K562 (cell line): ENCODE results near the gene PAIP1. TPM values are rescaled to one million over a fixed set of nuclear protein-coding genes. Genes with fewer than 3 reads are reported as not detected.

Experiments
- ATAC-seq: fragments of 200-7000 bp; cut with Tn5 transposase; 3 replicates; pipeline ENCODE4 v1.9.1; 2020; ENCODE audit warnings: moderate library complexity
- BruUV-seq: library from RNA; stranded (reverse); fragments of 400-500 nt; replicated peaks from 2 replicates; lab custom pipeline; 2021; lab: Mats Ljungman, UMichigan
- CTCF ChIA-PET: fragments of 300-600 bp; formaldehyde crosslinking; extraction: SDS; loops from one replicate; lab custom pipeline; 2021; ENCODE audit warnings: low intra/inter-chr PET ratio; lab: Yijun Ruan, JAX
- POLR2A ChIA-PET: fragments of 300-600, 350-650 bp; sonication (Branson Sonifier 250); formaldehyde crosslinking; extraction: SDS; loops from one replicate; lab custom pipeline; 2021; ENCODE audit warnings: antibody characterized with exemption, inconsistent platforms; lab: Yijun Ruan, JAX
- DNase-seq, 4 experiments: peaks; one replicate each; pipeline versions ENCODE4 v3.0.0 to v3.0.0-alpha.2; 2011 to 2018; ENCODE audit warnings: low spot score in 3 of 4, mixed read lengths in 3 of 4; ENCODE audit errors: extremely low read depth in 1 of 4
- FAIRE-seq: peaks from 2 replicates; lab custom pipeline; 2011; peaks lifted over from hg19 to GRCh38; lab: Jason Lieb, UNC
- H2AFZ ChIP-seq: 2 replicates; pipeline ENCODE4 v1.6.0; 2011; ENCODE audit warnings: low read depth, low read length, control low read depth, inconsistent platforms
- H3K27ac ChIP-seq: fragments of 200-600 bp; 3 replicates; pipeline ENCODE4 v1.8.0; 2011; ENCODE audit warnings: low read depth, mild to moderate bottlenecking, control low read depth, inconsistent platforms, low read length, moderate library complexity, mixed read lengths; ENCODE audit errors: extremely low read depth
- H3K27me3 ChIP-seq, 2 experiments: fragments of 300-600 bp in 1 of 2; 2 replicates in 1 of 2; 3 replicates in 1 of 2; pipeline versions ENCODE4 v1.6.0 to v1.8.0; 2011; ENCODE audit warnings: inconsistent platforms in 2 of 2, low read length in 2 of 2, mild to moderate bottlenecking in 1 of 2, mixed read lengths in 1 of 2, moderate library complexity in 1 of 2; ENCODE audit not compliant: control insufficient read depth in 2 of 2, insufficient read depth in 2 of 2
- H3K36me3 ChIP-seq: fragments of 300-600 bp; 3 replicates; pipeline ENCODE4 v1.8.0; 2011; ENCODE audit warnings: mild to moderate bottlenecking, low read length, inconsistent platforms; ENCODE audit not compliant: control insufficient read depth, insufficient read depth
- H3K4me1 ChIP-seq, 2 experiments: fragments of 200-600 bp in 1 of 2; replicated peaks in 1 of 2; 2 replicates in 1 of 2; 3 replicates in 1 of 2; pipeline versions ENCODE4 v1.5.1 to v1.8.0; 2011; ENCODE audit warnings: inconsistent platforms in 2 of 2, low read length in 2 of 2, mild to moderate bottlenecking in 1 of 2, mixed read lengths in 1 of 2, moderate library complexity in 1 of 2; ENCODE audit not compliant: control insufficient read depth in 2 of 2, insufficient read depth in 2 of 2
- H3K4me2 ChIP-seq: 2 replicates; pipeline ENCODE4 v1.6.1; 2011; ENCODE audit warnings: low read length, control low read depth, inconsistent platforms, mixed read lengths; ENCODE audit not compliant: insufficient read depth
- H3K4me3 ChIP-seq: fragments of 200-600 bp; sonication (generic), shearing (Covaris generic); 2 replicates; pipeline ENCODE4 v1.5.1; 2016; ENCODE audit warnings: control low read depth, inconsistent platforms
- H3K79me2 ChIP-seq: fragments of 200-600 bp; 3 replicates; pipeline ENCODE4 v1.8.0; 2011; ENCODE audit warnings: low read length, inconsistent platforms; ENCODE audit not compliant: control insufficient read depth, insufficient read depth
- H3K9ac ChIP-seq, 2 experiments: 2 replicates each; pipeline versions ENCODE4 v1.6.0 to v1.6.1; 2011; ENCODE audit warnings: low read depth in 2 of 2, low read length in 2 of 2, control low read depth in 1 of 2, inconsistent platforms in 1 of 2, mild to moderate bottlenecking in 1 of 2, mixed read lengths in 1 of 2; ENCODE audit not compliant: insufficient read depth in 1 of 2
- H3K9me1 ChIP-seq: one replicate; pipeline ENCODE4 v1.6.0; 2011; ENCODE audit warnings: inconsistent platforms, mild to moderate bottlenecking, low read length, moderate library complexity; ENCODE audit not compliant: control insufficient read depth, insufficient read depth
- H3K9me3 ChIP-seq: replicated peaks from 2 replicates; pipeline ENCODE4 v1.5.1; 2011; ENCODE audit warnings: low read depth, low read length, inconsistent platforms; ENCODE audit not compliant: control insufficient read depth, insufficient read depth
- H4K20me1 ChIP-seq: replicated peaks from 2 replicates; pipeline ENCODE4 v1.6.1; 2011; ENCODE audit warnings: low read length, inconsistent platforms, mixed read lengths; ENCODE audit not compliant: control insufficient read depth, insufficient read depth
- MYNN ChIP-seq, 2 experiments: sonication (generic); formaldehyde crosslinking in 1 of 2; IDR thresholded peaks; 2 replicates each; pipeline versions ENCODE4 v1.5.0 to v1.6.1; 2016 to 2020; ENCODE audit warnings: antibody characterized with exemption in 1 of 2, missing genetic modification reagents in 1 of 2
- POLR2A ChIP-seq: fragments of 450-650 bp; conservative IDR thresholded peaks from 2 replicates; pipeline ENCODE4 v1.6.1; 2016
- POLR2AphosphoS2 ChIP-seq: IDR thresholded peaks from 2 replicates; pipeline ENCODE4 v1.6.1; 2012; ENCODE audit warnings: low read length, improper control_type of control experiment
- RBM14 ChIP-seq: fragments of 200-400 bp; formaldehyde crosslinking; IDR thresholded peaks from 2 replicates; pipeline ENCODE4 v1.6.1; 2018; ENCODE audit warnings: low read depth, mild to moderate bottlenecking, low read length, moderate library complexity, borderline replicate concordance; ENCODE audit not compliant: insufficient read depth
- RHOXF2B ChIP-seq: fragments of 250-450 bp; sonication (Bioruptor Pico); conservative IDR thresholded peaks from 2 replicates; pipeline ENCODE4 v1.5.1; 2021
- ZBTB1 ChIP-seq: sonication (generic); formaldehyde crosslinking; IDR thresholded peaks from 2 replicates; pipeline ENCODE4 v1.8.1; 2023; ENCODE audit warnings: missing genetic modification reagents, low read depth, mild to moderate bottlenecking, borderline replicate concordance
- ZNF232 ChIP-seq: sonication (generic); formaldehyde crosslinking; IDR thresholded peaks from 2 replicates; pipeline ENCODE4 v1.8.0; 2022; ENCODE audit warnings: mild to moderate bottlenecking, missing genetic modification reagents
- ZNF445 ChIP-seq: fragments of 250-450 bp; sonication (Bioruptor Pico); IDR thresholded peaks from 2 replicates; pipeline ENCODE4 v1.4.0; 2020; ENCODE audit warnings: low read depth, mild to moderate bottlenecking, moderate library complexity
- ZNF644 ChIP-seq: fragments of 200-800 bp; sonication (Bioruptor generic); IDR thresholded peaks from 2 replicates; pipeline ENCODE4 v1.6.1; 2016; ENCODE audit warnings: low read depth, missing genetic modification characterization, missing compliant biosample characterization
- WGBS: fragments of 100-300 bp; shearing (Covaris generic); methylation state at CpG from one replicate; pipeline ENCODE4 v1.1.6; 2016; ENCODE audit warnings: low coverage, mixed read lengths; ENCODE audit not compliant: insufficient coverage; ENCODE audit errors: missing lambda C conversion rate; 5-methylcytosine and 5-hydroxymethylcytosine counted together
- in situ Hi-C: fragments of 300-500 bp; cut with MboI; formaldehyde crosslinking; loops from 4 replicates; pipeline ENCODE4 v1.15.0; 2018; ENCODE audit warnings: inconsistent platforms, mixed read lengths
- intact Hi-C: fragments of 100-400 bp; cut with micrococcal nuclease; formaldehyde crosslinking; loops from 2 replicates; pipeline ENCODE4 v1.14.2; 2022
- polyA plus RNA-seq, 8 experiments: library from polyadenylated mRNA; depleted of rRNA in 4 of 8; stranded (reverse) in 5 of 8; unstranded in 3 of 8; fragments of >200 nt; fragmentation: Nextera tagmentation in 2 of 8; fragmentation: Illumina TruSeq in 1 of 8; extraction: Ambion mirVana in 2 of 8; extraction: Trizol in 1 of 8; gene quantifications; 2 replicates each; pipeline versions ENCODE4 v1.2.1 to v1.2.3, GENCODE V29; 2011 to 2014; ENCODE audit warnings: inconsistent platforms in 1 of 8, missing spikeins in 1 of 8
- total RNA-seq, 7 experiments: library from RNA; depleted of rRNA in 6 of 7; stranded (reverse); fragments of >200 nt in 6 of 7; fragmentation: Illumina TruSeq in 2 of 7; extraction: Trizol in 2 of 7; gene quantifications; 2 replicates each; pipeline versions ENCODE4 v1.2.1 to v1.2.3, GENCODE V29; 2011 to 2021; ENCODE audit warnings: low replicate concordance in 1 of 7
- TF ChIP-seq, protein P1 (sequence below), 2 experiments: fragments of 150-350 bp in 1 of 2; IDR thresholded peaks; 2 replicates each; pipeline ENCODE4 v1.6.1; 2012 to 2016; ENCODE audit warnings: low read depth in 2 of 2, low read length in 2 of 2, mild to moderate bottlenecking in 1 of 2, moderate library complexity in 1 of 2

PAIP1 gene
- total and polyA plus RNA-seq, 9 of the 15 experiments (the other 6 are each of a cell fraction or from before 2014, with no cell fraction given), result 51.7 to 181 (median 102) TPM

DNA sequence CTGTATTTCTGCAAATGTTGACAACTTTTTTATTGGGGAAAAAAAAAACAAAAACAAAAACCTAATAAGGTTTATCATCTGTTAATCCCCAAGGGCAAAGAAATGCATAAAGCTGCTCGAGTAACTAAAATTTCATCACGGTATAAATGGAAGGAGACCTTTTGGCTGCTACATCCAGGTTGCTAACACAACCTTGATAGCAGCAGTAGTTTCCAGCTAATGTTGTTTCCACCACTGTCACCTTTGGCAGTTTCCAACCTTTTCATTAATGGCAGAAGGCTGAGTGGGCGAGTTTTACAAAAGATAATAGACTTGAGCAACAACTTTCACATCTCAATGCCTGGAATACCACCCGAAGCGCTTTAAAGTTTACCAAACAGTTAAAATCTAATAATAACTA, 8.5 kb downstream of the PAIP1 start:
- DNase-seq (no peak), FAIRE-seq (no peak)
- H3K27me3 ChIP-seq, result no peaks in the 10 kb centered on the region
- no peak overlapping the region for H3K9ac ChIP-seq
- H3K4me3 ChIP-seq, result no peak overlapping the region
- H3K9me3 ChIP-seq, result no peaks in the 10 kb centered on the region
- H3K9me1 ChIP-seq, result no peaks in the 10 kb centered on the region
- BruUV-seq, result no TSS peak
- in situ Hi-C loops, result no loop called here
- H3K36me3 ChIP-seq, result peaks cover 95% of the 10 kb centered on the region
- H2AFZ ChIP-seq, result no peak overlapping the region
- CTCF ChIA-PET, result no interaction called here
- TF ChIP-seq ZBTB1 (CRISPR knock-in tag), result no peak
- no peak for TF ChIP-seq ZNF644
- TF ChIP-seq POLR2AphosphoS2, result no peak
- no peak for TF ChIP-seq POLR2A
- TF ChIP-seq RBM14, result no peak
- TF ChIP-seq RHOXF2B (CRISPR knock-in tag), result no peak
- no peak for TF ChIP-seq ZNF232 (CRISPR knock-in tag)
- TF ChIP-seq, protein P1, sequence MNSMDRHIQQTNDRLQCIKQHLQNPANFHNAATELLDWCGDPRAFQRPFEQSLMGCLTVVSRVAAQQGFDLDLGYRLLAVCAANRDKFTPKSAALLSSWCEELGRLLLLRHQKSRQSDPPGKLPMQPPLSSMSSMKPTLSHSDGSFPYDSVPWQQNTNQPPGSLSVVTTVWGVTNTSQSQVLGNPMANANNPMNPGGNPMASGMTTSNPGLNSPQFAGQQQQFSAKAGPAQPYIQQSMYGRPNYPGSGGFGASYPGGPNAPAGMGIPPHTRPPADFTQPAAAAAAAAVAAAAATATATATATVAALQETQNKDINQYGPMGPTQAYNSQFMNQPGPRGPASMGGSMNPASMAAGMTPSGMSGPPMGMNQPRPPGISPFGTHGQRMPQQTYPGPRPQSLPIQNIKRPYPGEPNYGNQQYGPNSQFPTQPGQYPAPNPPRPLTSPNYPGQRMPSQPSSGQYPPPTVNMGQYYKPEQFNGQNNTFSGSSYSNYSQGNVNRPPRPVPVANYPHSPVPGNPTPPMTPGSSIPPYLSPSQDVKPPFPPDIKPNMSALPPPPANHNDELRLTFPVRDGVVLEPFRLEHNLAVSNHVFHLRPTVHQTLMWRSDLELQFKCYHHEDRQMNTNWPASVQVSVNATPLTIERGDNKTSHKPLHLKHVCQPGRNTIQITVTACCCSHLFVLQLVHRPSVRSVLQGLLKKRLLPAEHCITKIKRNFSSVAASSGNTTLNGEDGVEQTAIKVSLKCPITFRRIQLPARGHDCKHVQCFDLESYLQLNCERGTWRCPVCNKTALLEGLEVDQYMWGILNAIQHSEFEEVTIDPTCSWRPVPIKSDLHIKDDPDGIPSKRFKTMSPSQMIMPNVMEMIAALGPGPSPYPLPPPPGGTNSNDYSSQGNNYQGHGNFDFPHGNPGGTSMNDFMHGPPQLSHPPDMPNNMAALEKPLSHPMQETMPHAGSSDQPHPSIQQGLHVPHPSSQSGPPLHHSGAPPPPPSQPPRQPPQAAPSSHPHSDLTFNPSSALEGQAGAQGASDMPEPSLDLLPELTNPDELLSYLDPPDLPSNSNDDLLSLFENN (IDR thresholded peaks at IDR 0.05; ENCODE audit: low read depth in 2 of 2, low read length in 2 of 2), result no peak
- TF ChIP-seq ZNF445 (CRISPR knock-in tag), result no peak
- TF ChIP-seq MYNN (IDR thresholded peaks at IDR 0.05), result no peak
- no peak for TF ChIP-seq MYNN (CRISPR knock-in tag; IDR thresholded peaks at IDR 0.05)
- TF ChIP-seq, all 486 proteins: peak for 0
- ATAC-seq, result no peak
- POLR2A ChIA-PET, result interaction anchor here (0.7 to 1.6 kb wide), 3 partner anchors 11 to 52 kb away, joined by 3 to 4 read pairs (median 3); no protein-coding TSS in a partner anchor
- H3K4me1 ChIP-seq, result no peaks in the 10 kb centered on the region
- H3K4me2 ChIP-seq, result no peak overlapping the region
- H3K27ac ChIP-seq, result no peak overlapping the region
- H4K20me1 ChIP-seq, result no peaks in the 10 kb centered on the region
- H3K79me2 ChIP-seq, result peaks cover 53% of the 10 kb centered on the region
- intact Hi-C loops, result no loop called here
- WGBS, result 95% methylated on average over 5 of the region's 5 CpGs
